HG02678 (cell line): Measurements from ENCODE around the gene IL17B.
"Not testable (repeated sequence)": the region's sequence is repeated elsewhere in the genome, so short reads cannot be mapped to it uniquely, and the experiment has no call there.

Experiments
- ATAC-seq: cut with Tn5 transposase; IDR thresholded peaks from one replicate; pipeline ENCODE4 v1.9.1; 2021; ENCODE audit warnings: mild to moderate bottlenecking, moderate library complexity; ENCODE audit not compliant: unreplicated experiment

Gene IL17B

DNA sequence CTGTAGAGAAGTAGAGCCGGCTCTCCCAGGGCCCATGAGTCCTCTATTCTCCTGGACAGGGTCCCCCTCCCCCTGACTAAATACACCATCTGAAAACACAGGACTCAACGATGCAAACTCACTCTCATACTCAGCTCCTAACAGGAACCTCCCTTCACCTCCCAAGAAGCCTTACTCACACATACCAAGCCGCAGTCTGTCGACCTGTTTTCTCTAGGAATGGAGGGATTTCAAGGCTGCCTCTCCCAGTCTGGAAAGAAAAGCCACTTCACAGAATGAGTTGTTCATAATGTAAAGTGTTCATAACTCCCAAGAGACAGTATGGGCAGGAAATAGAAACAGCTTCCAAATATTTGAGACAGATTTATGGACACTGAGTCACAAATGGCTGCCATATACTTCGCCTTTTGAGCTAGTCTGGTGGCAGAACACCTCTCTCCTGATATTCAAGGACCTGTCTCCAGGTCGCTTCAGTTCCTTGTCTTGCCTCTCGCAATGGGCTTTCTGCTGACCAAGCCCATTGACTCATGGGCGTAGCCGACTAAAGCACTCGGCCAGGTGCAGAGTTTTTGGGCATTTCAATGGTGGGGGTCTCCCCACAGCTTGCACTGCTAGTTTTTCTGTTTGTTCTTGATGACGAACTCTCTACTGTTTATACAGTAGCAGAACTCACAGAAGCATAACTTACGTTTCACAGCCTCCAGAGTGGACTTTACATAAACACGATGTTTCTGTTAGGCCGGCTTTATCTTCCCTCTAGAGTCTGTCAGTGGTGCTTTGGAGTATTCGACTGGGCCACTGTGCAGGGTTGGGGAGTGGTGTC, 25.0 kb upstream of the IL17B start:
- no peak for ATAC-seq

DNA sequence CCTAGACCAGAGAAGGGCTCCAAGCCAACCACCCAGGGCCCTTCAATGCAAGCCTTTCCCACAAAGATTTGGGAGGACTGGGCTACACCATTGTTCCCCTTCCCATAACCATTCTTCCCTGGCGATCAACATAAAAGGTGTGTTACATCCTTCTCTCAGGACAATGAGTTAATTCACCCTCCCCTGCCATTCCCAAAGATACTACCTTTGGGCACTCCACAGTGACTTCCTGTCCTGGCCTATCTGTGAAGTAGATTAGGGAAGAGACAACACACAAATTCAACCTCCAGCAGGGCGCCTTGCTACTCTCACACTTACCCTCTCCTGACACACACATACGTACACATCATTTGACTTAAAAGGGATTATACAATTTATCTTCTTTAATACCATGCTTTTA, 23.2 kb upstream of the IL17B start:
- no peak for ATAC-seq

DNA sequence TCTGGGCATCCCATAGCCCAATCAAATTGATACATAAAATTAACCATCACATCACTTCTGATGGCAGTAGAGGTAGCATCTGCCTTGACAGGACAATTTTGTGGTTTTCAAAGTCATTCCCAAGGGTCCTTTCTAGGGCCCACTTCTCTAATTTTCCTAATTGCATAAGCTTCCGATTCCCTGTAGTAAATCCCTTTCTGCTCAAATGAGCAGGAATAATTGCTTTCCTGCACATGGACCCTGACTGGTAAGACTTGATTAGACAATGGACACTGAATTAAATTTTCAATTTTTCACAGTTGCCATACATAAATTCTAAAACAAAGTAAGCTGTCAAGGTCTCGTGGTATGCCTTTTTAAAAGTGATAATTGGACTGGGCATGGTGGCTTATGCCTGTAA, 22.0 kb upstream of the IL17B start:
- ATAC-seq, result no peak

DNA sequence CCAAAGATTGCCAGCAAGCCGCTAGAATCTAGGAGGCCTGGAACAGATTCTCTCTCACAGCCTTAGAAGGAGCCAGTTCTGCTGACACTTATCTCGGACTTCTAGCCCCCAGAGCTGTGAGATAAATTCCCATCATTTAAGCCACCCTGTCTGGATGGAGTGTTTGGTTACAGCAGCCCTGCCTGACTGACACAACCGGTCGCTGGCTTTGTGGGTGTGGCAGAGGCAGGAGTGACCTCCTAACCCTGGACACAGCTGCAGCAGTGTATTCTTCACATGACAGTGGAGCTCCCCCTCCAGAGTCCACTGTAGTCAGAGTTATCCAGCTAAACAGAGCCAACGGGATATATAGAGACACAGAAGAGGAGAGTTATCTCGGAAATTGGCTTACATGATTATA, 21.2 kb upstream of the IL17B start:
- no peak for ATAC-seq

DNA sequence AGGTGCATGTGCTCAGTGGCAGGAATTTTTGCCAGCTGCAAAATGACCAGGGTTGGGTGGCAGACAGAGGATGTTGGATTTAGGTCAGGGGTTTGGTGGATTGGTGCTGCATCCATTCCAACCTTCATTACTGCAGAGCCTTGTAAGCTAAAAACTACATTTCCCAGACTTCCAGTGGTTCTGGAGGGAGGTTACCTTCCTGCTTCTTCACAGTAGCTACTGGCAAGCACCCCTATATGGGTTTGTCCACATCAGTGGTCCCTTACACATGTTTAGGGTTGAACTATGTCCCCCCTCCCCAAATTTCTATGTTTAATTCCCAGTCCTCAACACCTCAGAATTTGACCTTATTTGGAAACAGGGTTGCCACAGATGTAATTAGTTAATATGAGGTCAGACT, 20.7 kb upstream of the IL17B start:
- no peak for ATAC-seq

DNA sequence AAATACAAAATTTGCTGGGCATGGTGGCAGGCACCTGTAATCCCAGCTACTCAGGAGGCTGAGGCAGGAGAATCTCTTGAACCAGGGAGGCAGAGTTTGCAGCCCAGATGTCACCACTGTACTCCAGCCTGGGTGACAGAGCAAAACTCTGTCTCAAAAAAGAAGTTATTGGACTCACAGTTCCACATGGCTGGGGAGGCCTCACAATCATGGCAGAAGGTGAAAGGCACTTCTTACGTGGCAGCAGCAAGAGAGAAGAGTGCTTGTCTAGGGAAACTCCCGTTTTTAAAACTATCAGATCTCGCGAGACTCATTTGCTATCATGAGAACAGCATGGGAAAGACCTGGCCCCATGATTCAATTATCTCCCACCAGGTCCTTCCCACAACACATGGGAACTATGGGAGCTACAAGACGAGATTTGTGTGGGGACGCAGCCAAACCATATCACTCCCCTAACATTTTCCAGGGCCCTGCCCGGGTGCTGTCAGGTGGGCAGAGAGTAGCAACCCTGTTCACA, 19.7 kb upstream of the IL17B start:
- ATAC-seq, result not testable (repeated sequence)

DNA sequence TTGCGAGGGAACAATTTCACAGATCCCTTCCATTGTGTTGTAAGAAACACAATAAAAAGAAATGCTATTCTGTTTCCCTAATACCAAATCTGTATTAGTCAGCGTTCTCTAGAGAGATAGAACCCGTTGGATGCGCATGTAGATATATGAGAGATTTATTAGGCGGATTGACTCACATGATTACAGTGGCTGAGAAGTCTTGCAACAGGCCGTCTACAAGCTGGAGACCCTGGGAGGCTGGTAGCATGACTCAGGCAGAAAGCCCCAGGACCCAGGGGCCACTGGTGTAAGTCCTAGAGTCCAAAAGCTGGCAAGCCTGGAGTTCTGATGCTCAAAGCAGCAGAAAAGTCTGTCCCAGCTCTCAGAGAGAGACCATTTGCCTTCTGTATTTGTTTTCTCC, 18.4 kb upstream of the IL17B start:
- no peak for ATAC-seq

DNA sequence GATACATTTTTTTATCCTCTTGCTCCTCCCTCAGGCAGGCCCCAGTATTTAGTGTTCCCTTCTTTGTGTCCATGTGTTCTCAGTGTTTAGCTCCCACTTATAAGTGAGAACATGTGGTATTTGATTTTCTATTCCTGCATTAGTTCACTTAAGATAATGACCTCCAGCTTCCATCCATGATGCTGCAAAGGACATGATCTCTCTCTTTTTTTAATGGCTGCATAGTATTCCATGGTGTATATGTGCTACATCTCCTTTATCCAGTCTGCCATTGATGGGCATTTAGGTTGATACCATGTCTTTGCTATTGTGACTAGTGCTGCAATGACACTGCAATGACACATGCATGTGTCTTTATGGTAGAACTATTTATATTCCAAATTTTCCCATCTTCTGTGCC, 15.9 kb upstream of the IL17B start:
- ATAC-seq, result not testable (repeated sequence)

DNA sequence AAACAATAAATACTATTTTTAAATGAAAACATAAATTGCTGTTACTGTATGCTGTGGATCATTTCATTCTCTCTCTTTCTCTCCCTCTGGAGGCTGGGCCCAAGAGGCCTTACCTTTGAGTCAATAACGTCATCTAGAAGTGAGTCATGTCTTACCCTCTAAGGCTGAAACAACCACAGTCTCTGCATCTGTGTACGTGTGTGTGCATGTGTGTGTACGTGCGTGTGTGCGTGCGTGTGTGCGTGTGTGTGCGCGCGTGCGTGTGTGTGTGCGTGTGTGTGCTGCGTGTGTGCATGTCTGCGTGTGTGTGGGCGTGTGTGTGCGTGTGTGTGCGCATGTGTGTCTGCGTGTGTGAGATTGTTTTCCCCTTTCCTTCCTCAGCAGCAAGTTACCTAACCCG, 13.6 kb upstream of the IL17B start:
- ATAC-seq, result no peak

DNA sequence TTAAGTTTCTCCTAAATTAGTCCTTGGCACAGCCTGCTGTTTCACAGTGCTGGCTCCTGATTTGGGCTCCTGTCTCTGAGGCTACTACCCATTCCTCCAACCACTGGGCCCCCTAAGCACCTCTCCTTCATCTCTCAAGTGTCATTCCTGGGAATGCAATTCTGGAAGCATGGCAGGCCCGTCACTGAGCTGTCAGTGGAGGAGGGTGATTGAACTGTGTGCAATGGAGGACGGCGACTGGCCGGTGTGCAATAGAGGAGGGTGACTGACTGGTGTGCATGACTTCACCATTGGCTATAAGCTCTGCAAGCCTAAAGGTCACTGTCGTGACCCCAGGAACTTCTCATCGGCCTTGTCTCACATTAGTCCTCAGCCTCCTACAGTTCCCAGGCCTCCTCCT, 12.4 kb upstream of the IL17B start:
- no peak for ATAC-seq

DNA sequence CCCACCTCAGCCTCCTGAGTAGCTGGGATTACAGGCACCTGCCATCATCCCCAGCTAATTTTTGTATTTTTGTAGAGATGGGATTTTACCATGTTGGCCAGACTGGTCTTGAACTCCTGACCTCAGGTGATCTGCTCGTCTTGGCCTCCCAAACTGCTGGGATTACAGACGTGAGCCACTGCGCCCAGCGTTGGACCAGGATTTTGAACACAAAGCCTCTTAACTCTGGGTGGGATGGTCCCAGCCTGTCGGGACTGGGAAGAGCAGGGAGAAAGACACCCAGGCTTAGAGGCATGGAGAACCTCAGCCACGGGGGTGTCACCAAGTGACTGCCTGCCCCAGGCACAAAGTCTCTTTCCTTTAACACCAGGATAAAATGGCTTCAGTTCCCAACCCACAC, 12.0 kb upstream of the IL17B start:
- ATAC-seq, result not testable (repeated sequence)

DNA sequence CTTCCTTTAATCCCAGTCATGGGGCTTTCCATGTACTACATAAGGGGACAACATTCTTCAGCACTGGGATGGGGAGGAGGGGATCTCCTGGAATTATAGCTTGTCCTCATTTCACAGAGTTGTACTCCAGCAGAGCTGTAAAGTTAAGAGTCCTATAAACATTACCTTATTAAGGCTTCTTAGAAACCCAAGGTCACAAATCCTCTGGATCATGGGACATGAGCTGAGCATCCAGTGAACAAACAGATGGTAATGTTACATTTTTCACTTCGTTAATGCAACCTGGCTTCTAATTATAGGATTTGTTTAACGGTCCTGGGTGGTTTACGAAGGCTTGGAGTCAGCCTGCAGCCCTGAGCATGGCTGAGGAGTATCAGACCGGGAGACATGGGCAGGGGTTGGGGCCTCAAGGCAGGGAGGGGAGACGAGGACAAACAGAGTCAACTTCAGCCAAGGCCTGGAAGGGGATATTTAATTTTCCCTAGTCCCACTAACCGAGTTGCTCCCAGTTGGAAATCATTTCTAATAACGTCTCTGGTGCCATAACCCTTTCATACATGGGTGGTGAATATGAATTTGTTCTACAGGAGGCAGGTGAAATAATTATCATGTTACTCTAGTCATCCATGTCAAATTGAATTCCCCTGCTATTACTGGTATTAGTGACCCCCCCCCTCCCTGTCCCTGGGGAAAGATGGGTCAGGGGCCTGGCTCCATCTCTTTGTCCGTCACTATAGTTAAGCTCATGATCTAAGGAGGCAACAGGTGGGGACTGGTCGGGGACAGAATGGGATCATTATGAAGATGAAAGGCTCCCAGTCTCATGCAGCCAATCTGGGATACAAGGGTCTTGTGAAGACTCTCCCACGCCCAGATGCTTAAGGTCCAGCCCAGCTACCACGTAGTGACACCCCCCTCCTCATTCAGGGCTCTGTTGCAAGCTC, 10.7 kb upstream of the IL17B start:
- no peak for ATAC-seq

DNA sequence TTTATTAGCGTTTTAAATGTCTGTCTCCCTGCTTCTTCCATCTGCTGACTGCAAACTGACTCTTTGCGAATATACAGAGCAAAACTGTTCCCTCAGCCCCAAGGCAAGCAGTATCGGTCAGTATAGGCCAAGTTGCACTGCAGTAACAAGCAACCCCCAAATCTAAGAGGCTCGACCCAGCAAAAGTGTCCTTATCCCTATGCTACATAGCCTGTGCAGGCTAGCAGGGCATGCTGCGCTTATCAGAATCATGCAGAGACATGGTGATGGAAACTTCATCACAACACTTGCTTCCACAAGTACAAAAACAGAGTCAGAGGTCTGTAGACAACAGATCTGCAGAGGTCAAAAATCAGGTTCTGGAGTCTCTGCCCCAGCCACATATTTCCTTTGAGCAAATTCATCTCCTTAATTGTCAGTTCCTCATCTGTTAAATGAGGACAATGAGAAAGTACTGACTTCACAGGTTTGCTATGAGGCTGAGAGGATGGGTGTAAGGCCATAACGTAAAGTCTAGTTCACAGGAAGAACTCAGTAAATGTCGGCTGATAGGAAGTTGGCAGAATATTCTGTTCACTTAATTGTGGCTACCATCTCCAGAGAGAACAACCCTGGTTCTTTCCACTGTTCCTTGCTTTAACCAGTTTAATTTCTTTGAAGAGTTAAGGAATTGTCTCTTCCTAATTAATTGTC, 9.6 kb upstream of the IL17B start:
- no peak for ATAC-seq

DNA sequence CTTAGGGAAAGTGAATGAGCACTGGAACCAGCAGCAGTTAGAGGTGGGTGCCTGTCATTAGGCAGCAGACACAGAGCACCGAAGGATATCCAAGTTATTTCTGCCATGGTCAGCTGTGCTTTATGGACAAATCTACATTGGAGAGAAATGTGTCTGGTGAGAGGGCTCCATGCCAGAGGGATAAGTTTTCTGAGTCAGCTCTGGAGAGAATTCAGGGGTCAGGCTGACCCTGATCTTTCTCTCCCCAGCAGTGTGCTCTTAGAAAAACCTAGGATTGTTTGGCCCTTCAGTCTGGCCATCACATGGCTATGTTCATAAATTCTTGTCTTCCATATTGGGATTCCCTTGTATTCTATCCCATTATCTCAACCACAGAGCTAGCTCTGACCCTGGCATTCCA, 8.9 kb upstream of the IL17B start:
- no peak for ATAC-seq

DNA sequence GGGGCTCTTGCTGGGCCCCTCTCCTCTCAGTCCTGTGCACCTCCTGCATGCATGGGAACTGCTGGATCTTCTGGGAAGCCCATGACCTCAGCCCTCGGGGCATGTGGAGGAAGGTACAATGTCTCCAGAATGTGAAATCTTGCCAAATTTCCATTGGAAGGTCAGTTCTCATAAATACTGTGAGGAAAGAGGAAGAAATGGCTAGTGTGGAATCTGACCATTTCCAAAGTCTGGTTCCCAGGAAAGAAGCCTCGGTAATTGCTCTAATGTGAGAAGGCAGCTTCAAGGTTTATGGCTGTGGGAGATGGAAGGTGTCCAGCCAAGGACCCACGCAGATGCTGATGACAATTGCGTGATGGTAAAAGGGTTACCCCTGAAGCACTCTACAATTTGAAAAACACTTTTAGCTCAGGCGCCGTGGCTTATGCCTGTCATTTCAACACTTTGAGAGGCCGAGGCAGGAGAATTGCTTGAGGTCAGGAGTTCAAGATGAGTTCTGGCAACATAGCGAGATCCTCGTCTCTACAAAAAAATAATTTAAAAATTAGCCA, 8.1 kb upstream of the IL17B start:
- ATAC-seq, result no peak

DNA sequence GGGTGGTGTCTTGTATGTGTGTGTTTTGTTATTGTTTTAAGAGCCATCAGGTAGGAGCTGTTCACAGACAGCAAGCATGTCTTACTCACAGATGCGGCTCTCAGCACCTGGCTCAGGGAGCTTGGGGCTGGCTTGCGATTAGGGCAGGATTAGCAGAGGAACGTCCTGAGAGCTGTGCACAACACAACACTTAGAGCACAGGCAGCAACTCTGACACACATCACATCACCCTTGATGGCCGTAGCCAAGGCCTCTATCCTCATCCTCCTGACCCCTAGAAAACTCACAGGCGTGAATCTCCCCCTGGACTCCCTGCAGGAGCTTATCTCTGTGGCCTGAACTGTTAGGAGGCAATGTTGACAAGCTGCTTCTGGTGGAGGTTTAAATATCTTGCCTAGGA, 7.1 kb upstream of the IL17B start:
- ATAC-seq, result no peak

DNA sequence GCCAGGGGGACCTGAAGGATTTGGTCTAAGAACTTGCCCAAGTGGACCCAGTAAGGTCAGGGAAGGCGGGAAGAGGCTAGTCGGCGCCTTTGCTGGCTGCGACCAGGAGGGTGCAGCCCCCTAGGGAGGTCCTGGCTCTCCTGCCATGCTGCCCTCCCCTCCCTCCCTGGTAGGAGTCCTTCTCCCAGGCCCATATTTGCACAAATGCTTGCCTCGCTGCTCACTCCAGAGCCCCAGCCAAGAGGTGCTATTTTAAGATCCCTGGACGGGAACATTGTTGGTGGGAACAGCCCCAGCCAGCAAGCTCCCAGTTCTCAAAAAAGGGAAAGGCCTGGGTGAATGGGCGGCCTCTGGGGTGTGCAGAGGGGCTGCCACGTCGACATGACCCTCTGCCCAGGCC, 4.3 kb upstream of the IL17B start:
- ATAC-seq, result no peak

DNA sequence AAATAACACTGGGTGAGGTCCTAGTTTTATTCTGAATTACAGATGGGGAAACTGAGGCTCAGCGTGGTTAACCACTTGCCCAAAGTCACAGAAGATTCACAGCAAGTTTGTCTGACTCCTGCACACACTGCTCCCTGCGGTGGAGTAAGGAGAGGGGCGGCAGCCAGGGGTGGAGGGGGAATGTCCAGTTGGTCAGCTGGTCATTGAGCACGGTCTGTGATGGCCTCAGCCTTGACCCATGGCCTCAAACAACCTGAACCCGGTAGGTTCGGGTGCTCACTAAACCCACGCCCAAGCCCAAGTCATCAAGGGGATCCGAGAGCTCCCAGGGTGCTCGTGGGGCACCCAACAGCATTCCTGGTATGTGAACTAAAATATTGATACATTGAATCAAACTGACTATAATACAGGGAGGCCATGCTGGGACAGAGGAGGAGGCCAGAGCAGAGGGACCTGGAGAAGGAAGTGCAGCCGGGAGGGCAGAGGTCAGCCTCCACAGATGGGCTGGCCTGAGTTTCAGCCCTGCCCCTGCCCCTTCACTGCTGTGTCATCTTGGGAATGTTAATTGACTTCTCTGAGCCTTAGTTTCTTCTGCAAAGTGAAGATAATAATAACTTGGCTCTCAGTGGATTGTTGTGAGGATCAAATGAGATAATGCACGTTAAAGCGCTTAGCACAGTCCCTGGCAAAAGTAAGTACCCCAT, 3.6 kb upstream of the IL17B start:
- no peak for ATAC-seq

DNA sequence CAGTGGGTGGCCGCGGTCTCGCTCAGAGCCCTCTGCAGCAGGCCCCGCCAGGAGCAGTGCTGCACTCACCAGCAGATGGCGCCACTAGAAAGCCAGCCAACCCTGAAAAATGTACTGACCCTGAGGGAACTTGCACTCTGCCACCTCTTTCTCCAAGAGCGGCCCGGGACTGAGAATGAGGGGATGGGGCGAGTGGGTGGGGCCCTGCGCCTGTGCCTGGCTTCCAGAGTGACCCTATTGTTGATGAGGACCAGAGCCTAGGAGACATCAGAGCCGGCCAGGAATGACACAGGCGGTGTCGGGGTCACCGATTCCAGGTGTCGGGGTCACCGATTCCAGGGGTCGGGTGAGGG, 2.9 kb upstream of the IL17B start:
- ATAC-seq, result peak; percentile 81

DNA sequence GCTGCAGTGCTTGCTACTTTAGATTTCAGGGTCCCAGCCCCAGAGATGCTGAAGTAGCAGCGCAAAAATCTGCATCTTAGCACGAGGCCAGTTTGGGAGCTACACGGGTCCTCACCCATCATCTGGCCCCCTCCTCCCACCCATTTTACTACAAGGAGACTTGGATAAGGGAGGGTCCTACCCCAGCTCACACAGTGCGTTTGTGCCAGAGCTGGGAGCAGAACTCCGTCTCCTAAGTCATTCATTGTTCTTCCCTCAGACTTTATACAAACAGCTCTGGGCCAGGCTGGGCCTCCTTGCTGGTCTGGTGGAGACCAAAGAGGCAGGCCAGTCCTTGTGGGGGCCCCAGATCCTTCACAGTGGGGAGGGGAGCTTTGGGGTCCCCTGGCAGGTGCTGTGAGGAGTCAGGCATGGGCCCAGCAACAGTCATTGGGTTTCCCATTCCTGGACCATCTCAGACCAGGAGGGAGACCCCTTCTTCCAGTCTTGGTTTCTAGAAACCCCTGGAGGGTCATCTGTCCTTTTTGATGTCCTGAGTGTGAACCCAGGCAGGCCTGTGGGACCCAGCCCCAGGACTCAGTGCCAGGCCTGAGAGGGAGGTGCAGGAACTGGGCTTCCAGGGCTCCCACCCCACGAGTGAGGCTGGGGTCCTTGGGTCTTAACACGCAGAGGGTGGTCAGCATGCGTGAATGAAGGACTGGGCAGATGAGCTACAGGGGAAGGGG, 2.3 kb upstream of the IL17B start:
- peak; percentile 20 for ATAC-seq
